Measurements from ENCODE around the gene SCYGR7.

SCYGR7 gene

DNA sequence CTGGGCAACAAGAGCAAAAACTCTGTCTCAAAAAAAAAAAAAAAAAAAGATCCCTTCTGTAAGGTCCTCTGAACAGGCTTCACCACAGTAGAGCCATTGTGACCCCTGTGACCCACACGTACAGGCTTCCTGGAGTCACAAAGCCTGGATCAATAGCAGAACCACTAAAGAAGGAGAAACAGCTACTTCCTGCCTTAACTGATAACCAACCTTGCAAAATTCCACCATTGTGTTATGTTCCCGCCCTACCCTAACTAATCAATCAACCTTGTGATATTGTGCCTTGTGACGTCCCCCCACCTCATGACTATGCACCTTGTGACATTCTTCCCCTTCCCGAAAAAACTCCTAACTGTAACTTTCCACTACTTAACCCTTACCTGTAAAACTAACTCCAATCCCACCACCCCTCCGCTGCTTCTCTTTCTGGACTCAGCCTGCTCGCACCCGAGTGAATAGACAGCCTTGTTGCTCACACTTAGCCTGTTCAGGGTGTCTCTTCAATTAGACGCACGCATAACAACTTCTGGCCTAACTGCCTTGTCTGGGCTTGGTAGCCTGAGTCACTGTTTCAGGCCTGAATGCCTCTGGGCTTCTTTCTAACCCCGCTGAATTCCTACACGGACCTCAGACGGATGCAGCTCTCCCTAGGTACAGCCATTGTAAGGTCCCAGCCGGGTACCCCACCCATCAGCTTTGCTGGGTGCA lies 31.4 kb downstream of the SCYGR7 start:
- no peak for DNase-seq

GRCh38 chr2:227761740-227762476 lies 33.8 kb downstream of the SCYGR7 start:
- no peak for DNase-seq

GRCh38 chr2:227765788-227766372 lies 37.7 kb downstream of the SCYGR7 start:
- DNase-seq: no peak

- DNase-seq: peak; percentile 37
Observed at GRCh38 chr2:227766373-227766883, 38.3 kb downstream of the SCYGR7 start.

GRCh38 chr2:227767830-227768229 lies 39.7 kb downstream of the SCYGR7 start:
- no peak for DNase-seq

GRCh38 chr2:227772197-227772661 lies 44.1 kb downstream of the SCYGR7 start:
- no peak for DNase-seq

DNA sequence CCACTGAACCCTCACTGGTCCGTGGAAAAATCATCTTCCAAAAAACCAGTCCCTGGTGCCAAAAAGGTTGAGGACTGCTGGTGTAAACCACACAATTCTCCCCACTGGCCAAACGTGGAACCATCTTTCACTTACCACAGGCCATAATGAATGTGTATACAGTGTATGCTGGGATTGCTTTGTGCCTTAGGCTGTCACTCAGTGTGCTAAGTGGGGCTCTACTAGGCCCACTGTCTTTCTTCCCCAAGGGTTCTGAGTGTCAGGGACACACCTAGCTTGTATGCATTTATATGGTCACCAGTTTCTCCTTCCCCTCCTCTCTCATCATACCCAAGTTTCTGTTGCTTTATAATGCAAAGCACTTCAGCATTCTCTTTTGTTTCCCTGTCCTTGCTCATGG lies 44.8 kb downstream of the SCYGR7 start:
- no peak for DNase-seq

DNA sequence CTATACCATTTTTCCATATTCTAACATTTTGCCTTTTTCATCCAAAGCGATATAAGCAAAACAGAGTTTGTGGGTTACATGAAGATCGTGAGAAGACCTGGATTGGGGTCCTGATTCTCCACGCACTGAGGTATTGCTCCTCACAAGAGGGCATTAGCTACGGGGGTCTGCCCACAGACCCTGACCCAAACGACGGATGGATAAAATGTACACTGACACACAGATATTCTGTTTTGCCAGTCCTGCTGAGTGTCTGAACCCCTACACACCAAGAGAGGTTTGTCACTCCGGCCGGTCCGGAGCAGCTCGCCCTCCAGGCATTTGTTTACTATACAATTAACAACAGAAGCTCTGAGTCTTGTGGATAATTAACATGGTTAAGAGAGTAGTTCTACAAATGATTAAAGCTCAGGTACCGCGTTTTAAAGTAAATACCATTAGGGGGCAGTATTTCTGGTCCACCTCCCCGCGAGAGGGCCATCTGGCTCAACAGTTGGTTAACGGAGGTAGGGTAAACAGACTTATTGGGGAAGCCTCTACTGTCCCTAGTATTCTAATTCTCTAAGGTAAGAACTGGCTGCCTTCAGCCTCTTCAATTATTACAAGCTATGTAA lies 46.0 kb downstream of the SCYGR7 start:
- no peak for DNase-seq

DNA sequence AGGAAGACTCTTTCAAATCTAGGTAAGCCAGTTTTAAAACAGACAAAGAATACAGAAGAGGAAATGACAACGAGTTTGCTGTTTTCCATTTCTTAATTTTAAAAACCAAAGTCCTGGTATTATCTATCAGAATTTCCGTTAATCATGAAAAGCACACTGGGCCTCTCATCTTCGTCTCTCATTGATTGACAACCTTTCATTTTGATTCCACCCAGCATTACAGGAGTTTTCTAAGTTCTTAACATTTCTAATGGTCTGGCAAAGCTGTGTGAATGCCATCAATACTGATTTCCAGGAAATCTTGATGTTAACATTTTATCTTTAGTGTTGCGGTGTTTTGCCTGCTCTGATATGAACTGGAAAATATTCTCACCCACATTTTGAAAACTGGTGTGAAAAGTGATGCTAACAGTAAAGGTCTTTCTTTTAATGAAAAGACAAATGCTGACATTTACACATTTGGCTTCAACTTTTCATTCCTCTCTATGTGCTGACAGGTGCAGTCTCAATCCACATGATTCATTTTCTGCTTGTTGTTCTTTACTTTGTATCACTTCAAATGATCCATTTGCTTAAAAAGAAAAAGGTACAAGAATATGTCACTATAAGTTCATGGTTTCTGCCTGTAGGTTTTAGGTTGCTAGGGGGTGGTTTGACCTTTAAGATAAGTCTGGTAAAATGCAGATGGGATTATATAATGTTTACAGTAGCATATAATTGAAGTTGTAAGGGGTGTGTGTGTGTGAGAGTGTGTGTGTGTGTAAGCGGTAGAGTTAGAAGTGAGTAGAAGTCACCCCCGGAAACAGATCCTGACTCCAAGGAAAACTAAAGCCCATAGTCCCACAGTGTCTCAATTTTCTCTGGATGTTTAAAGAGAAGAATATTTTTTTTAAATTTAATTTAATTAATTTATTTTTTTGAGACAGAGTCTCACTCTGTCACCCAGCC lies 47.0 kb downstream of the SCYGR7 start:
- DNase-seq: no peak
